NCI-H2107 (cell line): ENCODE data around the gene ITIH5.

ENCODE experiments used
- DNase-seq: peaks from one replicate; lab custom pipeline; 2025; lab: John Stamatoyannopoulos, UW

Gene ITIH5

GRCh38 chr10:7626283-7626682 lies 40.5 kb downstream of the ITIH5 start:
- DNase-seq: no peak

GRCh38 chr10:7625836-7626235 lies 40.9 kb downstream of the ITIH5 start:
- no peak for DNase-seq

- DNase-seq: no peak
Observed at GRCh38 chr10:7625009-7625408, 41.8 kb downstream of the ITIH5 start.

GRCh38 chr10:7622969-7623368 lies 43.8 kb downstream of the ITIH5 start:
- DNase-seq: no peak

- DNase-seq: no peak
Observed at GRCh38 chr10:7618461-7618860, 48.3 kb downstream of the ITIH5 start.

- no peak for DNase-seq
Observed at GRCh38 chr10:7611909-7612308, 54.9 kb downstream of the ITIH5 start.

- DNase-seq: no peak
Observed at GRCh38 chr10:7610651-7611389, 55.9 kb downstream of the ITIH5 start.

GRCh38 chr10:7610026-7610425 lies 56.7 kb downstream of the ITIH5 start:
- no peak for DNase-seq

- no peak for DNase-seq
Observed at GRCh38 chr10:7609556-7609955, 57.2 kb downstream of the ITIH5 start.

GRCh38 chr10:7608001-7608400 lies 58.8 kb downstream of the ITIH5 start:
- DNase-seq: no peak

- DNase-seq: no peak
Observed at GRCh38 chr10:7606951-7607404, 59.8 kb downstream of the ITIH5 start.

- no peak for DNase-seq
Observed at GRCh38 chr10:7605565-7606295, 61.0 kb downstream of the ITIH5 start.

- no peak for DNase-seq
Observed at GRCh38 chr10:7601023-7601656, 65.6 kb downstream of the ITIH5 start.

- no peak for DNase-seq
Observed at GRCh38 chr10:7598771-7599170, 68.0 kb downstream of the ITIH5 start.

GRCh38 chr10:7596356-7596755 lies 70.4 kb downstream of the ITIH5 start:
- DNase-seq: no peak

- no peak for DNase-seq
Observed at GRCh38 chr10:7593905-7594304, 72.9 kb downstream of the ITIH5 start.

- DNase-seq: no peak
Observed at GRCh38 chr10:7593063-7593462, 73.7 kb downstream of the ITIH5 start.

- DNase-seq: no peak
Observed at GRCh38 chr10:7592627-7593026, 74.1 kb downstream of the ITIH5 start.

- DNase-seq: no peak
Observed at GRCh38 chr10:7590271-7590670, 76.5 kb downstream of the ITIH5 start.

GRCh38 chr10:7589748-7590147 lies 77.0 kb downstream of the ITIH5 start:
- no peak for DNase-seq

GRCh38 chr10:7587865-7588188 lies 78.9 kb downstream of the ITIH5 start:
- DNase-seq: no peak

- no peak for DNase-seq
Observed at GRCh38 chr10:7587168-7587864, 79.5 kb downstream of the ITIH5 start.

GRCh38 chr10:7585228-7585627 lies 81.5 kb downstream of the ITIH5 start:
- DNase-seq: no peak
